ENCODE data around the gene FBXO36.

Gene FBXO36

DNA sequence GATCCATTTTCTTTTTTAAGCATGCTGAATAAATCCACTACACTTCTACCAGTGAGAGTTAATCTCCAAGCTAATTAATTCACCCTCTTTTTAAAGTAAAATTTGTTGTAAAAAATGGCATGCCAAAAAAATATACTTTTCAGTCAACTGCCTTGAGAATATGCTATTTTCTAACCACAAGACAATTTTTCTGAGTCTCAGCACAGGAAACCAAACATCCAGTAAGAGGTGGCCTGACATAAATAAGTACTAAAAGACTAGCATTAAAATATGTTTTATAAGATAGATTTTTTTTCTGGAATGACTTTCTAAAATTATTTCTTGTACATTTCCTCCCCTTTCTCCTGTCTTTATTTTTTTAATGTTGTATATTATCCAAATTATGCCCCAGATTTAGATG lies 2.9 kb downstream of the FBXO36 start:
- Histone ChIP-seq H3K27me3 (ENCODE audit: insufficient read depth, low read length, poor library complexity) (no peaks in the 10 kb centered on the region), H3K27ac (ENCODE audit: low read length) (no peak overlapping the region), H3K4me1 (ENCODE audit: insufficient read depth, low read length) (peaks cover 35% of the 10 kb centered on the region), H3K9me3 (ENCODE audit: insufficient read depth, low read length, severe bottlenecking) (no peaks in the 10 kb centered on the region), H4K20me1 (ENCODE audit: insufficient read depth, low read length) (peaks cover 5% of the 10 kb centered on the region; the same call in 1 of the 2 replicates), H3K79me2 (ENCODE audit: insufficient read depth, low read length) (peaks cover 44% of the 10 kb centered on the region), H3K4me2 (ENCODE audit: insufficient read depth, low read length) (no peak overlapping the region), H3K9ac (ENCODE audit: low read depth, low read length) (no peak overlapping the region), H2AFZ (ENCODE audit: low read depth, low read length) (no peak overlapping the region; the same call in 1 of the 2 replicates), H3K4me3 (ENCODE audit: low read depth in 1 of 2, low read length in 2 of 2) (no peak overlapping the region), H3K36me3 (ENCODE audit: insufficient read depth, low read length) (no peaks in the 10 kb centered on the region)
- TF ChIP-seq EZH2 (IDR thresholded peaks at IDR 0.05; ENCODE audit: borderline replicate concordance, low read depth, low read length, severe bottlenecking): no peak
- TF ChIP-seq, protein P1, sequence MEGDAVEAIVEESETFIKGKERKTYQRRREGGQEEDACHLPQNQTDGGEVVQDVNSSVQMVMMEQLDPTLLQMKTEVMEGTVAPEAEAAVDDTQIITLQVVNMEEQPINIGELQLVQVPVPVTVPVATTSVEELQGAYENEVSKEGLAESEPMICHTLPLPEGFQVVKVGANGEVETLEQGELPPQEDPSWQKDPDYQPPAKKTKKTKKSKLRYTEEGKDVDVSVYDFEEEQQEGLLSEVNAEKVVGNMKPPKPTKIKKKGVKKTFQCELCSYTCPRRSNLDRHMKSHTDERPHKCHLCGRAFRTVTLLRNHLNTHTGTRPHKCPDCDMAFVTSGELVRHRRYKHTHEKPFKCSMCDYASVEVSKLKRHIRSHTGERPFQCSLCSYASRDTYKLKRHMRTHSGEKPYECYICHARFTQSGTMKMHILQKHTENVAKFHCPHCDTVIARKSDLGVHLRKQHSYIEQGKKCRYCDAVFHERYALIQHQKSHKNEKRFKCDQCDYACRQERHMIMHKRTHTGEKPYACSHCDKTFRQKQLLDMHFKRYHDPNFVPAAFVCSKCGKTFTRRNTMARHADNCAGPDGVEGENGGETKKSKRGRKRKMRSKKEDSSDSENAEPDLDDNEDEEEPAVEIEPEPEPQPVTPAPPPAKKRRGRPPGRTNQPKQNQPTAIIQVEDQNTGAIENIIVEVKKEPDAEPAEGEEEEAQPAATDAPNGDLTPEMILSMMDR (IDR thresholded peaks at IDR 0.05; ENCODE audit: borderline replicate concordance, extremely low read depth, low read length, poor library complexity, severe bottlenecking): no peak
- no peak for ATAC-seq (ENCODE audit: insufficient read depth, low read depth)
- no peak for DNase-seq

DNA sequence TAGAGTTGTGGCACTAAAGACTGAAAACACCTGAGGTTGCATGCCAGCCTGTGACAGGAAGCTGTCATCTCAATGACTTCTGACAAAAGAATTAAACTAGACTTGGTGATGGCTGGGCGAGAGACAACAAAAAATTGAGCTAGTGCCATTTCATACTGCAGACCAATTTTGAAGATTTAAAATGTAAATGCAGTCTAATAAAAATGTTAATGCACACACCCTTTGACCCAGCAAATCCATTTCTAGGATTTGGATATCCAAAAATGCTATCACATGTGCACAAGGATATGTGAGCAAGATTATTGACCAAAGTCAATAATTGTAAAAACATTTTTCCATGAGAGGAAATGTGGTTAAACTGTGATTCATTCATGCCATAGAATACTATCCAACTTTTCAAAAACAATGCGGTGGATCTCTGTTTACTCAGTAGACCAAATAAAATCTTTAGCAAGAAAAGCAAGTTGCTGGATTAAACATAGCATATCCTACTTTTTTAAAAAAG lies 5.6 kb downstream of the FBXO36 start:
- Histone ChIP-seq H3K4me2 (ENCODE audit: insufficient read depth, low read length) (no peak overlapping the region), H3K36me3 (ENCODE audit: insufficient read depth, low read length) (no peaks in the 10 kb centered on the region), H3K9me3 (ENCODE audit: insufficient read depth, low read length, severe bottlenecking) (no peaks in the 10 kb centered on the region)

GRCh38 chr2:229930656-229931055 lies 8.4 kb downstream of the FBXO36 start:
- ATAC-seq (ENCODE audit: insufficient read depth, low read depth): 0 out of 3 replicates have a peak, but pooled peaks have one; percentile 31

More for the DNA sequence above, 5.6 kb downstream of the FBXO36 start:
- peaks cover 27% of the 10 kb centered on the region for H3K79me2 ChIP-seq (ENCODE audit: insufficient read depth, low read length)
- no peak overlapping the region for H3K9ac ChIP-seq (ENCODE audit: low read depth, low read length)
- no peak overlapping the region for H2AFZ ChIP-seq (ENCODE audit: low read depth, low read length)
- no peak for DNase-seq
- no peak overlapping the region for H3K27ac ChIP-seq (ENCODE audit: low read length)
- no peak overlapping the region for H3K4me3 ChIP-seq (ENCODE audit: low read depth in 1 of 2, low read length in 2 of 2)
- peaks cover 28% of the 10 kb centered on the region for H3K4me1 ChIP-seq (ENCODE audit: insufficient read depth, low read length)
- H4K20me1 ChIP-seq (ENCODE audit: insufficient read depth, low read length): no peaks in the 10 kb centered on the region
- TF ChIP-seq EZH2 (IDR thresholded peaks at IDR 0.05; ENCODE audit: borderline replicate concordance, low read depth, low read length, severe bottlenecking): no peak
- TF ChIP-seq, protein P1 (IDR thresholded peaks at IDR 0.05; ENCODE audit: borderline replicate concordance, extremely low read depth, low read length, poor library complexity, severe bottlenecking): no peak
- no peak for ATAC-seq (ENCODE audit: insufficient read depth, low read depth)
- H3K27me3 ChIP-seq (ENCODE audit: insufficient read depth, low read length, poor library complexity): no peaks in the 10 kb centered on the region

More at GRCh38 chr2:229930656-229931055, 8.4 kb downstream of the FBXO36 start:
- Histone ChIP-seq H4K20me1 (ENCODE audit: insufficient read depth, low read length) (no peaks in the 10 kb centered on the region), H3K27ac (ENCODE audit: low read length) (no peak overlapping the region), H3K9ac (ENCODE audit: low read depth, low read length) (no peak overlapping the region), H2AFZ (ENCODE audit: low read depth, low read length) (no peak overlapping the region), H3K36me3 (ENCODE audit: insufficient read depth, low read length) (no peaks in the 10 kb centered on the region), H3K4me2 (ENCODE audit: insufficient read depth, low read length) (no peak overlapping the region), H3K4me1 (ENCODE audit: insufficient read depth, low read length) (peaks cover 2% of the 10 kb centered on the region; the same call in 1 of the 2 replicates), H3K27me3 (ENCODE audit: insufficient read depth, low read length, poor library complexity) (no peaks in the 10 kb centered on the region), H3K9me3 (ENCODE audit: insufficient read depth, low read length, severe bottlenecking) (no peaks in the 10 kb centered on the region), H3K4me3 (ENCODE audit: low read depth in 1 of 2, low read length in 2 of 2) (no peak overlapping the region), H3K79me2 (ENCODE audit: insufficient read depth, low read length) (peaks cover 7% of the 10 kb centered on the region)
- no peak for TF ChIP-seq EZH2 (IDR thresholded peaks at IDR 0.05; ENCODE audit: borderline replicate concordance, low read depth, low read length, severe bottlenecking)
- TF ChIP-seq, protein P1 (IDR thresholded peaks at IDR 0.05; ENCODE audit: borderline replicate concordance, extremely low read depth, low read length, poor library complexity, severe bottlenecking): no peak
- DNase-seq: no peak

Measured in DND-41 (cell line).